Measurements from ENCODE around the gene MAMDC2.

The MAMDC2 gene, protein sequence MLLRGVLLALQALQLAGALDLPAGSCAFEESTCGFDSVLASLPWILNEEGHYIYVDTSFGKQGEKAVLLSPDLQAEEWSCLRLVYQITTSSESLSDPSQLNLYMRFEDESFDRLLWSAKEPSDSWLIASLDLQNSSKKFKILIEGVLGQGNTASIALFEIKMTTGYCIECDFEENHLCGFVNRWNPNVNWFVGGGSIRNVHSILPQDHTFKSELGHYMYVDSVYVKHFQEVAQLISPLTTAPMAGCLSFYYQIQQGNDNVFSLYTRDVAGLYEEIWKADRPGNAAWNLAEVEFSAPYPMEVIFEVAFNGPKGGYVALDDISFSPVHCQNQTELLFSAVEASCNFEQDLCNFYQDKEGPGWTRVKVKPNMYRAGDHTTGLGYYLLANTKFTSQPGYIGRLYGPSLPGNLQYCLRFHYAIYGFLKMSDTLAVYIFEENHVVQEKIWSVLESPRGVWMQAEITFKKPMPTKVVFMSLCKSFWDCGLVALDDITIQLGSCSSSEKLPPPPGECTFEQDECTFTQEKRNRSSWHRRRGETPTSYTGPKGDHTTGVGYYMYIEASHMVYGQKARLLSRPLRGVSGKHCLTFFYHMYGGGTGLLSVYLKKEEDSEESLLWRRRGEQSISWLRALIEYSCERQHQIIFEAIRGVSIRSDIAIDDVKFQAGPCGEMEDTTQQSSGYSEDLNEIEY

DNA sequence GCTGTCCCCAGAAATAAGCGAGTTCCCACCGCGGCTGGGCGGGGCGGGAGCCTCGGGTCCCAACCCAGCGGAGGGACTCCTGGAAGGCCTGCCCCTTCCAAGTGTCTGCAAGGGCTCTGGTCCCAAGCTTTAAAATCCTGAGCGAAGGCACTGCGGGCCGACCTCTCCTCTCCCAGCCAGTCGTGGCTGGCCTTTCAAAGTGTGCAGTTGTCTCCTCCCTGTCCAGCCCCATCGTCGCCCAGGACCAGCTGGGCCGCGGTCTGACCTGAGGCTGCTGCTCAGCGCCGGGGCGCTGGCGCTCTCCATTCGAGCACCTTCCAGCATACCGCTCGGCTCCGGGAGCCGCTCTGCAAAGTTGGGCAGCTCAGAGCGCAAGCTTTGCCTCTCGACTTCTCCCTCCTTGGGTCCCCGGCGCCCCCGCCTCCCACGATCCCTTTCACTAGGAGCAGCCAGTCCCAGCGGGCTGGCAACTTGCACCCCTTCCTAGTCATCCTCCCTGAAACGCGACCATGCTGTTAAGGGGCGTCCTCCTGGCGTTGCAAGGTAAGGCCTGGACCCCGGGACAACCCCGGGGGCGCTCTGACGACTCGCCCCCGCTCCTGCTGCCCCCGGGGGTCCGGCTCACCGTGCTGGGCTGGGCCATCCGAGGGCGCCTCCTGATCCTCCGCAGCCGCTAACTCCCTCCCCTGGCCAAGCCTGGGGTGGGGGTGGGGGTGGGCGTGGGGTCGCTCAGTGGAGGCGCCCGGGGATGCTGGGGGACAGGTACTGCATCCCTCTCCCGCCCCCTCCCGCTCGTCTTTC is at the start of gene MAMDC2:
MAMDC2 (plus strand) TSS at position 160 of the 801 bp plus-strand sequence; CDS start at position 510, 350 bp downstream.
- DNase-seq, result no peak

DNA sequence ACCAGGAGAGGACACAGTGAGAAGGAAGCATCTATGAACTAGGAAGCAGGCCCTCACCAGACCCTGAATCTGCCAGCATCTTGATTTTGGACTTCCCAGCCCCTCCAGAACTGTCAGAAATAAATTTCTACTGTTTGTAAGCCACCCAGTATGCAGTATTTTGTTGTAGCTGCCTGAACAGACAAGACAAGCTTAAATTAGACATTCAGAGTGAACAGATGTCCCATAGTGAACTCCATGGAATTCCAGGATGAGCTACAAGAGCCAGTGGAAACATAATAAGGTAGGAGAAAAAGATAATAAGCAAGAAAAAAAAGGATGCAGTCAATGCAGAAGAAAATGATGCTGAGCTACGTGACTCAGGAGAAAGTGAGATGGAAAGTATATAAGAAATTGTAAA is 47.8 kb upstream of the MAMDC2 start:
- DNase-seq, result no peak

DNA sequence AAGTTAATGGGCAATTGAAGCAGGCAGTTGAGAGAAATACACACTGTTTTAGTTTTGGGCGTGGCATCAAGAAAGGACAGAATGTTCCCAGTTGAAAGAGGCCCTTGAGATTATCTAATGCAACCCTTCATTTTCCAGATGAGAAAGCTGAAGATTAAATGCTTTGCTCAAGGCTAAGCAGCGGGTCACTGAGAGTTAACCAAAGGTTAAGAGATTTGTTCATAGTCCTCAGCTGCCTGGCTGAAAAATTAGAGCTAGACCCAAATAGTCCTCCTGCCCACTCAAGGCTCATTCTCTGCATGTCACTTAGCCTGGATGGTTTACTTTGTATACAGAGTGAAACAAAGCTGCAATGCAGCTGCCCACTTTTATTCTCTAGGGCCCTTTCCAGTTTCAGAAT is 46.7 kb upstream of the MAMDC2 start:
- no peak for DNase-seq

DNA sequence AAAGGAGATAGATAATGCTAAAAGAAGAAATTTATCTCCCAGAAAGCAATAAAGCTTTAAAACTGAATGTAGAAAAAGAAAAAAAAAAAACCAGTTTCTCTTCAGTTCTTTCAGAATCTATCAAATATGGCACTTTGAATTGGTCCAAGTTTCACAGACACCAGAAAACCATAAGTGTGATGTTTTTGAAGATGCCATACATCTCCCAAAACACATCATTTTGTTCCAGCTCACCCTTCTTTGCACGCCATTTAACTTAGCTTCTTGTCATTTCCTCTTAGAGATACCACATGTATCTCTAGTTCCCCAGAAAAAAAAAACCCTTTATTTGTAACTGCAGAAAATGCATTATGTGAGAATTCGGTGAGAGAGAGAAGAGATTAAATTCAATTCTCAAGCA is 46.1 kb upstream of the MAMDC2 start:
- no peak for DNase-seq

DNA sequence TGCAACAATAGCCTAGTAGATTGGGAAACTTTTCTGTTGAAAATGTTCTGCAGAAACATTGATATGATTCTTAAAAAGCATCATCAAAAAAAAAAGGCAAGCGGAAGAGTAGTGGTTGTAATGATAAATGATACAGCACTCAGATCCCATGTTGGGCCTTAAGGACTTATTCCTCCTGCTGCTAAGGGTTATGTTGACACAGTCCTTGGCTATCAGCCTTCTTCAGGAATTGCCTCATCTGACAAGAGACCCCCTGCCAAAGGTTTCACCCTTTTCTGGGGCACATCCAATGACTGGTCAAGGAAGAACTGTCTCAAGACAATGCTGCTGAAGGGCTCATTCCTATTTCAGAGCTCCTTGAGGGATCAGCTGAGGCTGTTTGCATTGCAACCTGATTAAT is 44.3 kb upstream of the MAMDC2 start:
- no peak for DNase-seq

DNA sequence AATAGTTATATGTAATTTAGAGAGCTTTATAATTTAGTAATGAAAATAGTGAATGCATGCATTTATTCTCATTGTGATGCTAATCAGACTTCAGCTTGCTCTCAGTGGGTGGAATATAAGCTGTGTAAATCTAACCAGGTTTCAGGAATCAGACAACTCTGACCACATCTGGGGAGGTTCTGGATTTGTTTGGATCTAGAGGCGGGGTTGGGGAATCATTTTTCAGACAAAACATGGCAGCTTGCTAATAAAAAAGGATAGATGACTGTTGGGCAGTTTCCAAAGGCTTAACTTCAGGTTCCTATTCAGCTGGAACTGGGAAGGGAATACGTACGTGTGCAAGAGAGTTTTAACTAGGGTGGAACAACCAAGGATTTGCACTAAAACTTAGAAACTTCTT is 43.2 kb upstream of the MAMDC2 start:
- no peak for DNase-seq

DNA sequence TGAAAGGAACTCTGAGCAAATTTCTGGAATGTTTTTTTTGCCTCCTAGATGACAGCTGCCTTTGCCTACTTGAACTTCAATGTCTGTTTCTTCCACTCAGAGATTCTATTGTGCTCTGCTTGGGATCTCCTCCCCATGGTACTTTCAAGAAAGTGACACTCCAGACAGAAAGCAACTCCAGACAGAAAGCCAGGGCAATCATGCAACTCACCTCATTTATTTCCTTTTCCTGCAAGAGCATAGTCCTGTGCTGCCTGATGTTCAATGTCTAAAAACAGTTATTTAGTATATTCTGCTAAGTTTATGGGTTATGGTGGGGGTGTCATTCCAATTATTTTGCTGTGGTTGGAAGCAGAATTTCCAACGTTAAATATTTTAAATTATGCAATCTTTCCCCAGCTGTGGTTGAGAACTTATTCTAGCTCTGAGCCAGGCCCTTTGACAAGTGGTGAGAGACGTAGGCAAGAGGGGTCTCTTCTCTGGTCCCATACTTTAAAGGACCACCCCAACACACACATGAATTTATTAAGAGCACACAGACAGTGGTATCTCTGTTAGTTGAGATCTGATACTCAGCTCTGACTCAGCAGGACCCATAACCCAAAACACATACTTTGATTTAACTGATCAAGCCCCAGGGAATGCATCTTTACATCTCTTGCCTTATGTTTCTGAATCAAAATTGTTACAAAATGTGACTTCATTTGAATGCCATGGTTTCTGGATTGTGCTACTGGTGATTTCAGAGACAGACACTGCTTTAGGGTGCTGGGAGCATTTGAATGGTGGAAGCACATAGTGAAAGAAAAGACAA is 39.5 kb upstream of the MAMDC2 start:
- no peak for DNase-seq

DNA sequence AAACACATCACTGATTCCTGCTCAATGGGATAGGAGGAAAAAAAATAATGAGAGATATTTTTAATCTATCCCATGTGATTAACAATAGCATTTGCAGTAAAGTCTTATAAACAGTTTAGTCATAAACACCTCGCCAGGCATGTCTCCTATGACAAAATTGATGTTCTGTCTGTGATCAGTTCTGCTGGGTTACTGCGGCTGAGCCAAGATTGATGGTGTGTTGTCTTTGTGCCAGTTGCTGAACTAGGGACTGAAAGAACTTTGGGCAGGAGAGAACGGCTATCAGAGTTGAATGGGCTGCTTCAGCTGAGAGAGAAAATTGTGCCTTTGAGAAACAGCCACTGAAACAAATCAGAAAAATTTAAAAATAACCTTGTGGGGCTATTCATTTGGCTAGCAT is 37.3 kb upstream of the MAMDC2 start:
- DNase-seq, result no peak

DNA sequence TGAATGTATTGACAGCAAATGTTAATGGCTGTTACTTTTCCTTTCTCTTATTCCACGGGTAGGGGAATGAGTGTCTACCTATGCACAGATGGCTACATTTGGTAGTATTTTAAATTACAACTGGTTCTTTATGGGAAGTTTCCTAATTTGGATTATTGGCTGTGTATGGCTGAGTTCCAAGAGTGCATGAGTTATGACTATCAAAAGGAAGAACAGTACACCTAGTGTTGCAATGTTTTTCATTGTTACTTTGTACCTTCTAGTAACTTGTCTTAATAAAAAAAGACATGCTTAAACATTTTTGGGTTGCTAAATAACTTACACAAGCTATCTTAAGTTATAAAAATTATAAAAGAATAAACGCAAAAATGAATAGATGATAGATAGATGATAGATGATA is 35.8 kb upstream of the MAMDC2 start:
- DNase-seq, result no peak

DNA sequence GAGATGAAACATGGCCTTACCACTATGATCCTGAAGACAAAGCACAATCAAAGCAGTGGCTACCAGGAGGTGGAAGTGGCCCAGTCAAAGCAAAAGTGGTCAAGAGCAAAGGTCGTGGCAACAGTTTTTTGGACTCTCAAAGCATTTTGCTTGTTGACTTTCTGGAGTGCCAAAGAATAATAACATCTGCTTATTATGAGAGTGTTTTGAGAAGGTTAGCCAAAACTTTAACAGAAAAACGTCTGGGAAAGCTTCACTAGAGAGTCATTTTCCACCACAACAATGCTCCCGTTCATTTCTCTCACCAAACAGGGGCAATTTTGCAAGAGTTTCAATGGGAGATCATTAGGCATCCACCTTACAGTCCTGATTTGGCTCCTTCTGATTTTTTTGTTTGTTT is 33.6 kb upstream of the MAMDC2 start:
- DNase-seq, result no peak

DNA sequence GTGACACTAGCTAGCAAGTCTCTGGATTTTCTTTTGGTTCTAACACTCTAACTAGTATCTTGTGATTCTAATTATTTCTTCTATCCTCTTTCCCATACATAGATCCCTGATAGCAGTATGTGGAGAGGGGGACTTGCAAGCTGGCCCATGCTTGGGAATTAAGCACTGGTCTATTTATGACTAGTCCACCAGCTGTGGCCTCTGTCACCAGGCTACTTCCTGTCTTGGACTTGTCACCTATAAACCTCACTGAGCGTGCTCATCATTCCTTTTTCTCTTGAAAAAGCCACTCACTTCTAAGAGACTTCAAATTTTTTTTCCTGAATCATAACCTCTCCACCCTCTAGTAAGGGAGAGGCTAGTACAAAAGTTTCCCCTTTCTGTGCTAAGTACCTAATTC is 32.3 kb upstream of the MAMDC2 start:
- DNase-seq, result no peak

DNA sequence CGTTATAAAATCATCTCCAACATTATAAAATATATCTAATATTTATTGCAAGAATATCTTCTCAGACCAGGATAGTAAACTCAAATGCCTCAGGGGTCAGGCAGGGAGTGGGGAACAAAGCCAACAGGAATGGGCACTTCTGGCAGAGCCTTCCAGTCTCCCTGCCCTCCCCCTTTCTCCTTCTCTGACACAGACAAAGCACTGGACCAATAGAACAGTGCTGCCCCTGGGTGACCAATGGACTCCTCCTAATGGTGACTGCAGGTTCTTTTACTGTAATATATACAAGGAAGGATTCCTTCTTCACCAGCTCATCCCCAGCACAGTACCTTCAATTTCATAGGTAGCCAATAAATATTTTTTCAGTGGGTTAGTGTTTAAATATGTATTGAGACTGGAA is 31.1 kb upstream of the MAMDC2 start:
- no peak for DNase-seq

DNA sequence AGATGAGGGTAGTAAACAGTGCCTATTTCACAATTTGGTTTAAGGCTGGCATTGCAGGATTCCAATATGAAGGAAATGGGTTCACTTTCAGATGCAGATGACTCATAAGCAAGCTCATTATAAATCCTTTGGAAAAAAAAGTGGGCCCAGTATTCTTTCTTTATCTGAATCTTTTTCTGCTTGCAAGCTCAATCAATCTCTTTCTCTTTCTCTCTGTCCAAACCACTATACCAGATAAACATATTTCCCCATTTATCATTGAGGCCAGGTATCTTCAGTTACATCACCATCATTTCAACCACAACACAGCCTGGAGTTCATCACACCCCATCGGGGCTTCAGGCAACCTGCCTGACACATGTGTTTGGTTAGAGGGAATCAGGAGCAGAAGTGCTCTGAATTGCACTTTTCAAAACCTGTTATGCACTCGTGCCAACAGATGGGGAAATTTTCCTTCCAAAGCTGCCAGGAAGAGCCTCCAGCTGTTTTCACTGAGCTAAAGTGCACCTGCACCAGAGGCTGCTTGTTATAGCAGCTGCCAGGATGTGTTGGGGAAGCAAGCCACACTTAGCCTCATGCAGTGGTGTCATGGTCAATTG is 30.0 kb upstream of the MAMDC2 start:
- DNase-seq, result no peak

DNA sequence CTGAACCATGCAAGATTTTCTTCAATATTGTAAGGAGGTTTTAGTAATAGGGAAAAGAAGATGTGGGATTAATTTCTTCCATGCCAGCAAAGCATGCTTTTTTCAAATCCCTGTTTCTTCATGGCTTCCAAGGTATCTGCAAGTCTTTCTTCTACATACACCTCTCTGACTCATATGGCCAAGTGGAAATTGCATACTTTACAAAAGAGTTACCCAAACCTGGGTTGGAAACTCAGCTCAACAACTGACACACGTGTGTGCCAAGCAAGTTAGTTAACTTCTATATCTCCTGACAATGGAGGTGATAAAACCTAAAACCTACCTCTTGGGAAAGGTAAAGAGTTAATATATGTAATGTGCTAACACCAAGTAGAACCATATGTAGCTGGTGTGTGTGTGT is 28.5 kb upstream of the MAMDC2 start:
- DNase-seq, result no peak

DNA sequence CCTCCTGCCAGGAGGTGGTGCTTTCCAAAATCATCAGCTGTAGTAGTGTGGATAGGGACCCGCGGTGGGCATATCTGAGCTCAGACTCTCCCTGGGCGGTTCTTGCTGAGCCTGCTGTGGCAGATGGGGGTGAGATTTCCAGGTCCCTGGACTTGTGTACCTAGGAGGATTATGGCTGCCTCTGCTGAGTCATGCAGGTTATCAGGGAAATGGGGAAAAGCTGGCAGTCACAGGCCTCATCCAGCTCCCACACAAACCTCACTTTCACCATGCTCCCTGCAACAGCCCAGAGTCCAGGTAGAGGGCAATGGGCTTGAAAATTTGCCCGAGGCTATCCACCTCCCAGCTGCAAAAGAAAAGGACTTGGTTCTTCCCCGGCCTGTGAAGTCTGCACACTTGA is 23.4 kb upstream of the MAMDC2 start:
- DNase-seq, result no peak

DNA sequence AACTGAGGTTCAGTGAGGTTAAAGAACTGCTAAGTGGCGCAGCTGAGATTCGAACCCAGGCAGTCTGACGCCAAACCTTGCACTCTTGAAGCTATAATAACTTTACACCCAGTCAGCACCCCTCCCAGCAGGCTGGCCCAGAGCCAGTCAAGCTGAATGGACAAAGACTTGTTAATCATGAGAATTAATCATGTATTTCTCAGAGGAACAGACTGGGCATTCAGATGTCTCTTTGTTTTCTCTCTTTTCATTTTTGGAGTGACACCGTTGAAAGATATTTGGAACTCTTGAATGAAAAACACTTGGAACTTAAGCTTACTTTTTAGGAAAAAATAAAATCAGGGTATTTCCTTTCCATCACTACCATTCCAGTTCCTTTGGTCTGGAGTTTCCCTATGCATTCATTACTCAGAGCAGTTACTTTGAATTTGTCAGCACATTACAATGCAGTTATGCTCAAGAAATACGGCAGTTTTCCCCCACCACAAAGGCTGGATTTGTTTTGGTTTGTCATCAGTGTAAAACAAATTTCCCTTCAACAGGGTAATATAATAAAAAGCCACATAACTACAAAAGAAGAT is 22.6 kb upstream of the MAMDC2 start:
- no peak for DNase-seq

DNA sequence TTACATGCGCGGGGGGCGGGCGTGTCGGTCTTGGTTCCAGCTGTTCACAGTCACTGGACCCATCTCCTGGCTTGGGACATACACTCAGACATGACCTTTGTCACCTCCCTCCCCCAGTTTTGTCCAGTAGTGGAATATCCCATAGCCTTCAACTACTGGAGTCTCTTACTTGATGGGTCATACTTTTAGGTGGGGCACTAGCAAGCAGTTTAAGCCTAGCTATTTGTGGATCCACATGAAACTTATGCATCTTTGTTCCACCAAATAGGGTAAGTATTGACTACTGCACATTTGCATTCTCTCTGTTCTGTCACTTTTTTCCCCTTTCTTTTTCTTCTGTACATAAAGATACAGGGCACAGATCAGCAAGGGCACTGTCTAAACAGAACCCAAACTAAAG is 15.4 kb upstream of the MAMDC2 start:
- DNase-seq, result no peak

DNA sequence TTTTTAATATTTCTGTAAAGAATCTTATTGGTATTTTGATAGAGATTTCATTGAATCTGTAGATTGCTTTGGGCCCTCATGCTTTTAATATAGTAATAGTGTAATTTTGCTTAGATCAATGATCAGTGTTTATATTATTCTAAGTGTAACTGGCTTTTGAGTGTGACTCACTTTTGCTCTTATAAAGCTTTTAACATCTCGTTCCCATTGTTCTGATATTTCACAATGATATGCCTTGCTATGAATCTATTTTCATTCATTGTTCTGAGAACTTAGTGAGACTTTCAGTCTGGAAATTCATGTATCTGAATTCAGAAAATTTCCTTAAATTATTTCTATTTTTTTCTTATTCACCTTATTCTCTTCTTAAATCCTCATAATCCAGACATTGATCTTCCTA is 13.5 kb upstream of the MAMDC2 start:
- DNase-seq, result no peak

DNA sequence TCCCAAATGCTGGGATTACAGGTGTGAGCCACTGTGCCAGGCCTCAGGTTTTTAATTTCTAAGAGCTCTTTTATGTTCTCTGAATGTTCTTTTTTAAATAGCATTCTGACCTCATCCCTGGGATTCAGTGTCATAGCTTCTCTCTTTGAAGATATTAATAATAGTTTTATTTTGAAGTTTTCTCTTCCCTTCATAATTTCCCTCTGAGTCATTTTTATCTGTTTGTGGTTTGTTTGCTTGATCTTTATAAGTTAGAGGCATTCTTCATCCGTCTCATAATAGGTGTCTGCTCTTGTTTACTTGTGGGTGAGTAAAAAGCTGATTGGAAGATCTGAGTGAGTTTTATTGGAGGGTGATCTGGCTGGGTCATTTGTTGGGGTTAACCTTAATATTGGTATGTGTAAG is 12.5 kb upstream of the MAMDC2 start:
- no peak for DNase-seq

DNA sequence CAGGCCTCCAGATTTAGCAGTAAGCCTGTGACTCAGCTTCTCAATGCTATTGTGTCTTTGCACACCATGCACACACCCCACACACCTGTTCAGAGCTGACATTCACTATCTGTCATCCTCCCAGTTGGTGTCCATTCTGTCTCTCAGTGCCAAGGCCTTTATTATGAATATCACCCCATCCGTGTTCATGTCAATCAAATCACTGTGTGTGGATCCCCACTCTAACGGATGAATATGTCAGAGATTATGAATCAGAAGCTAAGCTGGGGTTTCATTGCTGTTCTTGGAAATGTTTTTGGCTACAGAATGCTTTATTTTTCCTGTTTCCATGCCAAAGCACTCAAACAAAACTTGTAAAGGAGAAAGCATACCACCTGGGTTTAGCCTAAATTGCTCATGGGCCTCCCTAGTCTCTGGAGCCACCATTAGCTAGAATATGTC is 9.4 kb upstream of the MAMDC2 start:
- DNase-seq, result no peak

DNA sequence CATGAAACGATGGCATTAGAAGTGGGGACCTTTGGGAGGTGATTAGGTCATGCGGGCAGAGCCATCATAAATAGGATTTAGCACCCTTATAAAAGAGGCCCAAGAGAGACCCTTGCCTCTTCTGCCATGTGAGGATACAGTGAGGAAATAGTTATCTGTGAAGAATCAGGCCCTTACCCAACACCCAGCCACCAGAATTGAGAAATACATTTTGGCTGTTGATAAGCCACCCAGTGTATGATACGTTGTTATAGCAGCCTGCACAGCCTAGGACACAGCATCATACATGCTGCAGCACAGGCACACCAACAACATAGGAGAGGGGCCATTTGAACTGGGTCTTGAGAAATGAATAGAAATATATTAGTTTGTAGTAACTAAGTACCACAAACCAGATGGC is 8.0 kb upstream of the MAMDC2 start:
- DNase-seq, result no peak

DNA sequence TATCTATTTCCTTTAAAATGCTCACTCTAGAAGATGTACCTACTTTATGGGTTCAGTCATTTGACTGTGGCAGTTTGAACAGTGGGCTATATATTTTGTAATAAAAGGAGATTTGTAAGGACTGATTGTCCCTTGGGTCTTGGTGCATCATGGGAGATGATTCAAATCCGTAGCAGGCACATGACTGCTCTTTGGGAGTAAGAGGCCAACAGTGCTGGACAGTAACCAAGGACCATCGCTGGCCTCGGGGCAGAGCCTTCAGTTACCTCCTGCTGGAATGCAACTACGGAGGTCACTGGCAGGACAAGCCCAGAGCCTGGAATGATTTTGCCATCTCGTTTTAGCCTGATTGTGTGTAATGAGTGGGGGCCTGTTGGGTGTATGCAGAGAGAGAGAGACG is 7.0 kb upstream of the MAMDC2 start:
- DNase-seq, result no peak
